Kidney epithelial cell (primary cell): Measurements from ENCODE around the gene CDK14. TPM values are rescaled to one million over a fixed set of nuclear protein-coding genes. Genes with fewer than 3 reads are reported as not detected.

Source experiments
- DNase-seq: peaks from one replicate; pipeline ENCODE4 v3.0.0-alpha.2; 2010; ENCODE audit warnings: low read depth
- H3K27me3 ChIP-seq: 2 replicates; pipeline ENCODE4 v1.6.0; 2011; ENCODE audit warnings: low read length; ENCODE audit not compliant: control insufficient read depth, insufficient read depth
- H3K36me3 ChIP-seq: 2 replicates; pipeline ENCODE4 v1.5.1; 2011; ENCODE audit warnings: low read length; ENCODE audit not compliant: control insufficient read depth, insufficient read depth
- H3K4me3 ChIP-seq: 2 replicates; pipeline ENCODE4 v1.5.1; 2011; ENCODE audit warnings: low read depth, mild to moderate bottlenecking, control low read depth, low read length
- total RNA-seq: library from RNA; depleted of rRNA; stranded (reverse); fragments of >200 nt; gene quantifications from 2 replicates; pipeline ENCODE4 v1.2.3, GENCODE V29; 2015
- TF ChIP-seq, protein P1 (sequence below): IDR thresholded peaks from 2 replicates; pipeline ENCODE4 v1.5.1; 2011; ENCODE audit warnings: mild to moderate bottlenecking, moderate library complexity, low read length, control low read depth, inconsistent platforms; ENCODE audit not compliant: insufficient read depth, poor library complexity, severe bottlenecking

The CDK14 gene
- total RNA-seq, 1 donor from 2014 or later = 18.2 TPM

DNA sequence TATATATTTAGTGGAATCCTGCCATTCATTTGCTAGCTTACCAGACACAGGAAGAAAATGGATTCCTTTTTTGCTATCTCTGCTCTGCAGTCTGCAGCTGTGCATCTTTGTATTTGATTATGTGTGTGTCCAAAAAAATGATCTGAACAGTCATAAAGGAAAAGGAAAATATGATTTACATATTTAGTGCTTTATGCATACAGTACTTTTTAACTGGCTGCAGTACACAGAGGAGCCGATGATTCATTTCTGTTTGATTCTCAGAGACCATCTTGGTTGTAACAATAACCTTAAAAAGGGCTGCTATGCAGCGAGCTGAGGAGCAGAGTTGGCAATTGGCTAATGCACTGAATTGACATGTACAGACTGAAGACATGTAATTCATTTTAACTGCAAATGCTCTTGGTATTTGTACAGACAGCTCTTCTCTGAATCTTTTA, 516.8 kb downstream of the CDK14 start:
- Histone ChIP-seq H3K4me3 (no peak overlapping the region), H3K27me3 (no peaks in the 10 kb centered on the region), H3K36me3 (no peaks in the 10 kb centered on the region)
- DNase-seq = no peak
- TF ChIP-seq, protein P1, sequence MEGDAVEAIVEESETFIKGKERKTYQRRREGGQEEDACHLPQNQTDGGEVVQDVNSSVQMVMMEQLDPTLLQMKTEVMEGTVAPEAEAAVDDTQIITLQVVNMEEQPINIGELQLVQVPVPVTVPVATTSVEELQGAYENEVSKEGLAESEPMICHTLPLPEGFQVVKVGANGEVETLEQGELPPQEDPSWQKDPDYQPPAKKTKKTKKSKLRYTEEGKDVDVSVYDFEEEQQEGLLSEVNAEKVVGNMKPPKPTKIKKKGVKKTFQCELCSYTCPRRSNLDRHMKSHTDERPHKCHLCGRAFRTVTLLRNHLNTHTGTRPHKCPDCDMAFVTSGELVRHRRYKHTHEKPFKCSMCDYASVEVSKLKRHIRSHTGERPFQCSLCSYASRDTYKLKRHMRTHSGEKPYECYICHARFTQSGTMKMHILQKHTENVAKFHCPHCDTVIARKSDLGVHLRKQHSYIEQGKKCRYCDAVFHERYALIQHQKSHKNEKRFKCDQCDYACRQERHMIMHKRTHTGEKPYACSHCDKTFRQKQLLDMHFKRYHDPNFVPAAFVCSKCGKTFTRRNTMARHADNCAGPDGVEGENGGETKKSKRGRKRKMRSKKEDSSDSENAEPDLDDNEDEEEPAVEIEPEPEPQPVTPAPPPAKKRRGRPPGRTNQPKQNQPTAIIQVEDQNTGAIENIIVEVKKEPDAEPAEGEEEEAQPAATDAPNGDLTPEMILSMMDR = no peak

DNA sequence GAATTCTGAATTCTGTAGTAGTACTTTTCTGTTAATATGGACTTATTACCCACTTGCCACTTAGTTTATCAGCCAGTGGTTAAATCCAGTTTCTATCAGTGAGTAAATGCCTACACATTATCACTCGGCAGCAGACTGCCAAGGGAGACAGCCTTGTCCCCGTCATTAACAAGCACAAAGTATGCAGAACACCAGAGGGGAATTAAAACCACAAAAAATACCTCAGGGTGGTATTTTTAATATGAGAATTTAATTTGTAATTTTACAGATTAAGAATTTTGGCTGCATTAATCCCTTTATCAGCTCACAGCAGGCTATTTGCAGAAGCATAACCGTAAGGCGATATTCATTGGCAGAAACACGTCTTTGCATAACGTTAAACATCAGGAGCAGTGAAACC, 518.1 kb downstream of the CDK14 start:
- no peak overlapping the region for H3K4me3 ChIP-seq
- no peaks in the 10 kb centered on the region for H3K27me3 ChIP-seq
- no peak for DNase-seq
- TF ChIP-seq, protein P1 = no peak
- no peaks in the 10 kb centered on the region for H3K36me3 ChIP-seq

DNA sequence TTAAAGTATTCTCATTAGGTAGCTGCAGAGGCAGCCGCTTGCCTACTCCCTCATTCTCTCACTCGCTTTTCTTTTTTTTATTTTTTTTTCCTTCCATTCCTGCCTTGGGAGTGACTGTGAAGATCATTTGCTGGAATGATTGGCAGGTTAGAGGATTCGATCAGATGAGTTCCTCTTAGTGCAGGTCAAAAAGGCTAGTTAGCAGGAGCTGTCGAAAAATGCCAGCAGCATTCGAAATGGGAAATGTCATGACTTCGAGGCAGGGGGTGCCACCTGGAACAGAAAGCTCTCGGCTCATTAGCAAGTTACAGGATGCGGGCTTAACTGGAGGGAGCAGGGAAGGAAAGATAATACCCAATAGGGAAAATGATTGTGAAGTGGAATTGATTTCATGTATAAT, 530.6 kb downstream of the CDK14 start:
- Histone ChIP-seq H3K36me3 (no peaks in the 10 kb centered on the region), H3K4me3 (no peak overlapping the region), H3K27me3 (no peaks in the 10 kb centered on the region)
- TF ChIP-seq, protein P1 = no peak
- DNase-seq = no peak

DNA sequence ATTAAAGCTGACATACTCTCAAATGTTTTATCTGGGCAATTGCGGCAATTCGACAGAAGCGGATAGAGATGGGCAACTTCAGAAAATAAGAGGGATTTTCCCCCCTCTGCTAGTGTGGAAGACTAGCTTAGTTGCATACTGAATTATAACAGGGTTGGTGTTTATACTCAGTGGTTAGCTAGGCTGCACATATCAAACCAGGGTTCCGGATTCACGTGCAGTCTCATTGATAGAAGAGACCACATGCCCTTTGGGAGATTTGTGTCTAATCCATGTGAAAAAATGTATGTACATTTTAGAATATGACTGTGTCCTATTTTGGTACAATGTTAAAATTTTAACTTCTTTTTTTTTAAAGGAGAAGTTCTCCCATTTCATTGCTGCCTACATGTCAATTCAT, 531.2 kb downstream of the CDK14 start:
- H3K36me3 ChIP-seq = no peaks in the 10 kb centered on the region
- TF ChIP-seq, protein P1 = no peak
- no peaks in the 10 kb centered on the region for H3K27me3 ChIP-seq
- H3K4me3 ChIP-seq = no peak overlapping the region
- no peak for DNase-seq

DNA sequence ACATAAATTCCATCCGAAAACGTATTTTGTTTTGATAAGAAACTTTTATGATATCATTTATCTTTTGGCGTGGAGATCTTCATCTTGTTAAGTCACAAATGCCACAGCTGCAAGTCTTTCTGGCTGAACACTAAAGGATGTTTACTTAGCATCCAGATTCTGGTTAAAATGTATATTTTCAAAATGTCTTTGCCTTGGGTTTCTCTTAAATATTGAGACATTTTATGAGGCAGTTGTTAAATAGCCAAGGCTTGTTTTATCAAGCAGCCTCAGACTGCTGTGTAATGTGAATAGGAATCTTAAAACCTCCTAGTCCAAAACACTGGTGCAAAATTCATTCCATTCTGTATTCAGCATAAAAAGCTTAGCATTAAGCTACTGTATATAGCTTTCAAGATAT, 531.8 kb downstream of the CDK14 start:
- no peak for DNase-seq
- Histone ChIP-seq H3K27me3 (no peaks in the 10 kb centered on the region), H3K36me3 (no peaks in the 10 kb centered on the region), H3K4me3 (no peak overlapping the region)
- TF ChIP-seq, protein P1 = no peak

DNA sequence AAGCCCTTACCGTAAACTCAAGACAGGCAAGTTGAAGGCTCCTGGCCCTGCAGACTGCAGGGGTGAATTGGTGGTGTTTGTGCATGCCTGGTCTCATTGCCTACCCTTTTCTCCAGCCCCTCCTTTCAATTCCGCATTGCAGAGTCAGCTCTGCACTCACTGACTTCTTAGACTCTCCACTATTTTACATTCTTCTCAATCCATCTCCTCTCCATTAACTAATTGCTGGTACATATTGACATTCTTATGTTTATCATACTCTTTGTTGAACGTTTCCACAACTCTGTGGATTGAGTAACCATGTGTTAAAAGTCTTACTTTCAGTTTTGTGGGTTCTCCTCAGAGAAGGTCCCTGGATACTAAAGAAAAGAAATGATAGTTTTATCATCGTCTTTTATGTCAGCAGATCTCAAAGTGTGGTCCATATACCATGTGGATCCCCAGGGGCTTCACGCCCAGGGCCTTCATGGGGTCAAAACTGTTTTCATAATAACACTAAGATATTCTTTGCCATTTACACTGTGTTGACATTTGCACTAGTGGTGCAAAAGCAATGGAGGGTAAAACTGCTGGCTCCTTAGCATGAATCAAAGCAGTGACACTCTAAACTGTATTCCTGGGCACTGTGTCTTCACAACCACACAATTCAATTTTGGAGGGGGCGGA, 532.7 kb downstream of the CDK14 start:
- TF ChIP-seq, protein P1 = no peak
- no peaks in the 10 kb centered on the region for H3K36me3 ChIP-seq
- DNase-seq = no peak
- no peaks in the 10 kb centered on the region for H3K27me3 ChIP-seq
- no peak overlapping the region for H3K4me3 ChIP-seq
